Measurements from ENCODE around the gene SLC38A9. TPM values are rescaled to one million over a fixed set of nuclear protein-coding genes. Genes with fewer than 3 reads are reported as not detected.
"Not testable (repeated sequence)": the region's sequence is repeated elsewhere in the genome, so short reads cannot be mapped to it uniquely, and the experiment has no call there.

The SLC38A9 gene
- total RNA-seq, 1 donor from 2014 or later = 40.6 TPM

DNA sequence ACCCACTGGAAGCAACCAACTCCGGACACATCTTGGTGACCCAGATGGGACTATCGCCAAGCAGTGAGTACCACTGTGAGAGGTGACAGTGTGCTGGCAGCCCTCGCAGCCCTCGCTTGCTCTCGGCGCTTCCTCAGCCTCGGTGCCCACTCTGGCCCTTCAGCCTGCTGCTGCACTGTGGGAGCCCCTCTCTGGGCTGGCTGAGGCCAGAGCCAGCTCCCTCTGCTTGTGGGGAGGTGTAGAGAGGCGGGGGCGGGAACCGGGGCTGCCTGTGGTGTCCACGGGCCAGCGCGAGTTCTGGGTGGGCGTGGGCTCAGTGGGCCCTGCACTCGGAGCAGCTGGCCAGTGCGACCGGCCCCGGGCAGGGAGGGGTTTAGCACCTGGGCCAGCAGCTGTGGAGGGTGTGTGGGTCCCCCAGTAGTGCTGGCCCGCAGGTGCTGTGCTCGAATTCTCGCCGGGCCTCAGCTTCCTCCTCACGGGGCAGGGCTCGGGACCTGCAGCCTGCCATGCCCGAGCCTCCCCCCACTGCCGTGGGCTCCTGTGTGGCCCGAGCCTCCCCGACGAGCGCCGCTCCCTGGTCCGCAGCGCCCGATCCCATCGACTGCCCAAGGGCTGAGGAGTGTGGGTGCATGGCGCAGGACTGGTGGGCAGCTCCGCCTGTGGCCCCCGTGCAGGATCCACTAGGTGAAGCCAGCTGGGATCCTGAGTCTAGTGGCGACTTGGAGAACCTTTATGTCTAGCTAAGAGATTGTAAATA, 98.8 kb downstream of the SLC38A9 start:
- intact Hi-C loops (cut with micrococcal nuclease) = no loop called here

DNA sequence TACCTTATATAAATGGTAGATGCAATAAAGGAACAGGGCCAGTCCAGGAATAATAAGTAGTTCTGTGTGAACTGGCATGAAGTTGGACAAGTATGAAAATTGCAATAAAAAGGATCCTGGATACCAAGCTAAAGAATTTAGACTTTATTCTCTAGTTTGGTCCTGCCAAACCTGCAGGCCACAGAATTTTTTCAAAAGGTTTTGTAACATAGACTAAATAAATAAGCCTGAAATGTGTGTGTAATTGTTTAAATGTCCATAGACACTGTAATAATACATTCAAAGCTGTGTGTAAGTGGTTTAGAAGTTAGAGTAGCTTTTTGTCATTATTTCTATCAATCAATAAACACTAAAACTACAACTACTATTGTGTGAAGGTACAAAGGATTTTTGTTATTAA, 101.6 kb downstream of the SLC38A9 start:
- intact Hi-C loops (cut with micrococcal nuclease) = no loop called here

DNA sequence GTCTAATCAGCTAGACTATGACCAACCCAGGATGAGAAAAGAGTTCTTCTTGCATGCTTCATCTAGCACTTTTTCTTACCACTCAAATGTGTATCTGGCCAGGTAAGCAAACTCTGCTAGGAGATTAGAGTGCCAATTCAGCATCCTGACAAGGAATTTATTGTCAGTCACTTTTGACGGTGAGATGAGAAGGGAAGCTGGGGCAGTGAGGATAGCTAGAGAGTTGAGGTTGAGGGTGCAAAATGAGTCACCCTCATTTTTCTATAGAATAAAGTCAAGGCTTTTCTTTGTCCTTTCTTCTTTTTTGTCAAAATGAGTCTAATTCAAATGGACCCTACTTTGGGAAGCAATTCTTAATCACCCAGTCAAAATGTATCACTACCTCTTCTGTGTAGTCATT, 102.7 kb downstream of the SLC38A9 start:
- intact Hi-C loops (cut with micrococcal nuclease) = no loop called here

DNA sequence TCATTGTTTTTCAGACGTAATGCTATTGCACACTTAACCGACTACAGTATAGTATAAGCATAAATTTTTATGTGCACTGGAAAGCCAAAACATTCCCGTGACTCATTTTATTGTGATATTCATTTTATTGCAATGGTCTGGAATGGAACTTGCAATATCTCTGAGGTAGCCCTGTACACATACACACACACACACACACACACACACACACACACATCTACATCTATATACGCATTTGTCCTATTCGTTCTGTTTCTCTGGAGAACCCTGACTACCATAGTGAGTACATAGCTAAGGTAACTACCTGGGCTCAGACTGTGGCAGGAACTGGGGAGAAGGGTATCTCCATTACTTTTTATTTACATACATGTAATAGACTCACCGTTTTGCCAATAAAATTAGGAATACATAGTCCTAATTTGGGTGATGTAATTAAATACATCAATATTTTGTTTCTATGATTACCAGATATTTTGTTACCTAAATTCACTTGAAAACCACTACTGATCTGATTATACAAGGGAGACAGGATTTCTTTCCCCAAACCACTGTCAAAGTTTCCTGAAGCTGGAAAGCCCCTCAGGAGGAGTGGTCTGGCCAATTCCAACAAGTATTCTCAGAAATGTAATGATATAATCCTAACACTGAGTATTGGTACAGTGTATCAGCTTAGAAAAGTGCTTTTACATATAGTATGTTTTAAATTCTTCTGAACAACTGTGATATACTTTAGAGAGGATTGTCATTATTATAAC, 103.4 kb downstream of the SLC38A9 start:
- intact Hi-C loops (cut with micrococcal nuclease) = no loop called here

DNA sequence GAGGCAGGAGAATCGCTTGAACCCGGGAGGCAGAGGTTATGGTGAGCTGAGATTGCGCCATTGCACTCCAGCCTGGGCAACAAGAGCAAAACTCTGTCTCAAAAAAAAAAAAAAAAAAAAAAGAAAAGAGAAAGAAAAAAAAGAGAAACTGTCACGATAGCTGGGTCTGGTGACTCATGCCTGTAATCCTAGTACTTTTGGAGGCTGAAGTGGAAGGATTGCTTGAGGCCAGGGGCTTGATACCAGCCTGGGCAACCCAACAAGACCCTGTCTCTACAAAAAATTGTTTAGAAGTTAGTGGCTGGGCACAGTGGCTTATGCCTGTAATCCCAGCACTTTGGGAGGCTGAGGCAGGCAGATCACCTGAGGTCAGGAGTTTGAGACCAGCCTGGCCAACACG, 104.8 kb downstream of the SLC38A9 start:
- intact Hi-C loops (cut with micrococcal nuclease) = not testable (repeated sequence)

DNA sequence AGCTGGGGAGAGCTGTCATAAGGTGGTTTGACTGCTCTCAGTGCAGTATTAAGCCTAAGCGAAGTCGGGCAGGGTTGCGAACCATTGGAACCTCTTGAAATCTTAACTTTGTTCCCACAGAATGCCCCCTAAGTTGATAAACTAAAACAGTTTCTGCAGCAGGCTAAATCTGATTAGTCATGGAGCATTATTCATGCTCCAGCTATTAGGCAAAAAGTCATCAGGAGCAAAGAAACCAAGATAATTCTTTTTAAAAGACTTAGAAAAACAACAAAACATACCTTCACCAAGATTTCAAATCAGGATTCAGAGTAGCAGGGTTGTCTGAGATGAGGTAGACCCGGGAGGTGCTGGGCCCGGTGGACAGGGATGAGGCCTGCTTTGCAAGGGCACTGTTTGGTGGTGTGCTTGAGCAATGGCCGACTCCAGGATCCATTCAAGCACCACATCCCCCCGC, 107.5 kb downstream of the SLC38A9 start:
- intact Hi-C loops (cut with micrococcal nuclease) = loop anchor here (5.0 kb wide), 1 partner anchor 88 kb away; no protein-coding TSS in a partner anchor

DNA sequence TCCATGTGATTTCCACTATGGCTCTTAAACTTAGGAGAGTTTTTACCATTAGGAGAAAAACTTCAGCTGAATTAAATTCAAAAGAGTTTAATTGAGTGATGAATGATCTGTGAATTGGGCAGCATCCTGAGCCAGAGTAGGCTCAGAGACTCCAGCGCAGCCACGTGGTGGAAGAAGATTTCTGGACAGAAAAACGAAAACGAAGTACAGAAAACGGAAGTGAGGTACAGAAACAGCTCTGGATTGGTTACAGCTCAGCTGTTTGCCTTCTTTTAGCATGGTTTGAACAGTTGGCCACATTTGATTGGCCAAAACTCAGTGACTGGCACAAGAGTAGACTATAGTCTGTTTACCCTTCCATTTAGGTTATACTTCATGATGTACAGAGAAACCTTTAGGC, 108.2 kb downstream of the SLC38A9 start:
- intact Hi-C loops (cut with micrococcal nuclease) = loop anchor here (5.0 kb wide), 1 partner anchor 88 kb away; no protein-coding TSS in a partner anchor

DNA sequence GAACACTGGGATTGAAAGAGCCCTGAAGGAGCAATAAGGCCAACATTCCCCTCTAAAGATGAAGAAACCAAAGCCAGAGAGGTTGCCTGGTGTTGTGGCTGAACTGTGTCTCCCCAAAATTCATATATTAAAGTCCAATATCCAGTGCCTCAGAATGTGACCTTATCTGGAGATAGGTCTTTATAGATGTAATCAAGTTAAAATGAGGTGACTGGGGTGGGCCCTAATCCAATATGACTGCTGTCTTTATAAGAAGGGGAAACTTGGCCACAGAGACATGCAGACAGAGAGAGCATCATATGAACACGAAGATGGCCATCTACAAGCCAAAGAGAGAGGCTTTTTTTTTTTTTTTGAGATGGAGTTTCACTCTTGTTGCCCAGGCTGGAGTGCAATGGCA, 110.5 kb downstream of the SLC38A9 start:
- intact Hi-C loops (cut with micrococcal nuclease) = loop anchor here (2.0 to 5.0 kb wide), 2 partner anchors 33 to 91 kb away; no protein-coding TSS in a partner anchor

DNA sequence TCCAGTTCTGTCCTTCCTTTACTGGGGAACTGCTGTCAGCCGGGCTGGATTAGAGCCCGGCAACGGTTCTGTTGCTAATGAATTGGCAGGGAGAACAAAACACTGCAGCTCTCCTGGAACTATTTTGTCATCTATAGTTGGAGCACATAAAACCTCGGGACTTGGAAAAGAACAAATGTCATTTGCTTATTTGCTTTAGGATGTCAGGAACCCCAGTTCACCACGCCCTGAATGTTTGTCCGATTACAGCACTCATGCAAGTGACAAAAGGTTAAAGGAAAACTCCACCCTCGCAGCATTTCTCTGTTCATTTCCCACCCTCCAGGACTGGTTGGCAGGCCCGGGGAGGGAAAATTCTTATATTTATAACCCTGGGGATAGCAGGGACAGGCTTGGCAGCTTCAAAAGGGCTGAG, 110.9 kb downstream of the SLC38A9 start:
- intact Hi-C loops (cut with micrococcal nuclease) = loop anchor here (2.0 to 5.0 kb wide), 2 partner anchors 34 to 91 kb away; no protein-coding TSS in a partner anchor

DNA sequence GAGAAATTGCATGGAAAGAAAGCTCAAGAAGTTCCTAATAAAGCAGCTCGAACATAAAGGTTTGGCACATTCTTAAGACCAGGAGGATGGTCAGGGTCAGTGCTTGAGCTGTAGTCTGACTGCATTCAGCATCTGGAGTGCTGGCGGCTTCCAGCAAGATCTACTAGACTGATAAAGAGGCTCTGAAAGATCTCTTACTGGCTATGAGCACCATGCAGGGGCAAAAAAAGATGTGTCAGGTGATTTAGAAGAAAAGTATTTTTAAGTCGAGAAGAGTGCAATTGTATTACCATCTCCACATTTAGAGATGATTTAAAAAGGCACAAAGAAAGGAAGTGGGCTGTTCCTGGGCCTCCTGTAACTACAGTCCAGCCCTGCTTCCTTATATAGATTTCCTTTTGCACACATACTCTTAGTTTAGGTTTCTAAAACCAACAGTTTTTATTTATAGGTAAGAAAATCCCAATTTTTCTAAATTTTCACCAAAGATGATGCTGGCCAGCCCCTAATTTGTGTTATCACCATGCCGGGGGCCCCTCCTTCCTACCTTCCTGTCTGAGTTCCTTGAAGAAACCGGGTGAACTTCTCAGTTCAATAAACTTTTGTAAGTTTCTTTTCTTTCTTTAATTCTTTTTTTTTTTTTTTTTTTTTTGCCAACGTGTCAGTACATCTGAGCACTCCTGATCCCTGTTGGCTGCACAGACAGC, 111.5 kb downstream of the SLC38A9 start:
- intact Hi-C loops (cut with micrococcal nuclease) = loop anchor here (1.0 to 5.0 kb wide), 4 partner anchors 10 to 92 kb away; partner anchors contain the start of gene PLPP1

DNA sequence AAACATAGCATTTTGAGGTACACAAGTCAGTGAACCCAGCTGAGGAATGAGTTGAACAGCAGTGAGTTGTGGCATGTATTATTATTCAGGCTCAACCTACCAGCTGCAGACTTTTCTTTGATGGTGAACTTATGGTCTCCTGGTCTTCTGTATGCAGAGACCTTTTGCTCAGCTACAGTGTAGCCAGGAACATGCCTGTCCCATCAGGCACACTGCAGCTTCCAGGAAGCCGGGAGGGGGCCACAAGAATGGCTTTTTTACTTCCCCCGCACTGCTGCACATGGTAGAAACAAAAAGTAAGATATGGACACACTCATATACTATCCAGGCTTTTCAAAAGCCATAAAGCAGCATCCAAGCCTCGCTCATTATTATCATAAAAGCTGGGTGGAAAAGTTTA, 112.0 kb downstream of the SLC38A9 start:
- intact Hi-C loops (cut with micrococcal nuclease) = loop anchor here (1.0 to 5.0 kb wide), 4 partner anchors 10 to 92 kb away; partner anchors contain the start of gene PLPP1

DNA sequence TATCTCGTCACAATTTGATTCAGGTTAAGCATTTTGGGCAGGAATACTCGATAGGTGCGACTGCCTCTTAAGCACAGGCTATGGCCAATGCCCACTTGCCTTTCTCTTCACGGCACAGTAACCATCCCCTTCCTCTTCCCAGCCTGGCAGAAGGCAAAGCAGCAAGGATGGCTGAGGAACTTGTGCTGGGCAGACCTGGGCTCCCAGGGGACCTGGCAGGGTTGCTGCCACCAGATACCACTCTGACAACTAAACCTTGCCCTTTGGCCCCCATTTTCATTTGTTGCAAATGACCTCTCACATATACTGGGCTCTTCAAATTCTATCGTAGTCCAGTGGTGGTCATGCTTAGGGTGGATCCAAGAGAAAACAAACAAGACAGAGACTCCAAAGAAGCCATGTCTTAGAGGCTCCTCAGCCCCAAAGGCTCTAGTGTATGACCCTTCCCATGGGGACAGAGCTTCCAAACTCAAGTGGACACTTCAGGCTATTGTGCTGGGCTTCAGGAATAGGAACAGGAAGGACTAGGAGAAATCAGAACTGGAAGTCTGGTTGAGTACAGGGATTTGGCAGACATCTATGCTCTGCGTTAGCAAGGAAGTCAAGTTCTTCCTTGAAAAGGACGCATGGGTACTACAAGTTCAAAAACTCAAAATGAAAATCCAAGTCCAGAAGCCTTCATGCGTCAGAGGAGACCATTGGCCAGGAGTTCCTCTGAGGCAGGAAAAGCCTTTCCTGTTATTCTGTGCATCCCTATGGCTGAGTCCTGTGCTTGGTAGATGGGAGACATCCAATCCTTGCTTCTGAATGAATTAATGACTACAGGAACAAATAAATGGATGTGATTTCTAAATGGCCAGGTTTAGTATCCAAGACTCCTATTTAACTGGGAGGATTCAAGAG, 112.7 kb downstream of the SLC38A9 start:
- intact Hi-C loops (cut with micrococcal nuclease) = loop anchor here (1.0 to 5.0 kb wide), 4 partner anchors 9 to 93 kb away; partner anchors contain the start of gene PLPP1

DNA sequence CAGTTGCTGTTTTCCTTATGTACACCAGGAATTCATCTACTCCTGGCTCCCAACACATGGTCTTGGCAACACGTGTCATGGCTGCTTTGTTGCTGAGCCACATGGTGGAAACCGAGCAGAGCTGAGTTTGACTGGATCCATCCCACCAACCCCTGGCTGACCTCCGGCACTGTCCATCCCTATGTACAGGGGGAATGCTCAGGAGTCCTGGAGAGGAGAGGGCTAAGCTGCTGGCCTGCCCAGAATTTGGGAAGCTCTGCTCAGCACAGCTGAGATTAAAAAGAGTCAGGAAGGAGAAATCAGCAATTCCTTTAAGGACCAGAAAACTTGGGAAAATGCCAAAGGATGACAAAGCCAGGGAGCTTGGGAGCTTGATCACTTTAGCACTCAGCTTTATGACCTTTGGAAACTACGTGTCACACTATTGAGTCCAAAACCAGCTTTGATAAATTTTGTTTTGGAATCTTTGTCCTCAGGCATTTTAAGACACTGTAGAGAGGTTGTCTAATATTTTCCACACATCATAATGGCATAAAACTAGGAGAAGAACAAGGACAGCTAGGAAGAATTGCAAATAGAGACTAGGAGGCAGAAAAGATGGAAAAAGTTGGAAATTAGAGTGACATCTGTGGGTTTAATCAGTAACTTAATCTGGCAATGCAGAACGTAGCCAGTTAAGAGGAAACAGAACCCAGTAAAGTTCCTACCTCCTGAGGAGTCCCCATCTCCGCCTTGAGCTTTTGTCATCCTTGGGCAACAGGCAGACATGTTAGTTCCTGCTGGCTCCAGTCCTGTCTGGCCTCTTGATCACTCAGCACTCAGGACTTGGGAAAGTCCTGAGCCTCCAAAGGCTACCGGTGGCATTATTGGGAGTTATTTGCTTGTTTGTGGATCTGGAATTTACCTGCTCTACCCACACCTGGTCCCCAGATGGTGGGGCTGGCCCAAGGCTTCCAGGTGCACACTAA, 114.8 kb downstream of the SLC38A9 start:
- intact Hi-C loops (cut with micrococcal nuclease) = no loop called here

DNA sequence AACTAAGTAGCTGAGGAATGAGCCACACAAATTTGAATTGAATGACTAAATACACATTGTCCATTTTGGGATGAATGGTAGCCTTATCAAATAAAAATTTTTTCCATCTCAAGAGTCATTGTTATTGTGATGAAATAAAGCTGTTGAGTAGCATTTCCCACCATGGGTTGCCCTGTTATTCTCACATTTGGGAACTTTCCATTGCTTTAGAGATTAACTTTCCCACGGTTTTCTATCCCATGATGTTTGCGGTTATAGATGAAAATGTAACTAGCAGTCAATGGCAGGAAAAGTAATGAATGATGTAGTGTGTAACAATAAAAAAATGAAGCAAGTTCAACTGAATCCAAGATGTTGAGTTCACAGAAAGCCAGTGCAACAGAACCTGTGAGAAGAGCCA, 117.5 kb downstream of the SLC38A9 start:
- intact Hi-C loops (cut with micrococcal nuclease) = no loop called here

DNA sequence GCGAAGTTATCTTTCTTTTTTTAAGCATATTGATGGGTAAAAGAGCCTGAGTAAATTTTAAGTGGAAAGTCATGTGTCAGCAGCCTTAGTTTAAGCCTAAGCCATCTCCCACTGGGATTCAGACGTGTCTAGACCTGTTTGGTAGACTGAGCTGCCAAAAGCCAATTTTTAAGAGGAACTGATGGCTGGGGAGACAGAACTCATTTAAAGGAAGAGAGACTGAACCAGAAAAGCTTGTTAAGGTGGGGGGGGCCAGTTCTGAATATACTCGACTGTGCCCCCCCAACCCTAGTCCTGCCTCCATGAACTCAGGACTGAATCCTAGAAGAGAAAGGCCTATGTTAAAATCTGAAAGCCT, 119.0 kb downstream of the SLC38A9 start:
- intact Hi-C loops (cut with micrococcal nuclease) = no loop called here

DNA sequence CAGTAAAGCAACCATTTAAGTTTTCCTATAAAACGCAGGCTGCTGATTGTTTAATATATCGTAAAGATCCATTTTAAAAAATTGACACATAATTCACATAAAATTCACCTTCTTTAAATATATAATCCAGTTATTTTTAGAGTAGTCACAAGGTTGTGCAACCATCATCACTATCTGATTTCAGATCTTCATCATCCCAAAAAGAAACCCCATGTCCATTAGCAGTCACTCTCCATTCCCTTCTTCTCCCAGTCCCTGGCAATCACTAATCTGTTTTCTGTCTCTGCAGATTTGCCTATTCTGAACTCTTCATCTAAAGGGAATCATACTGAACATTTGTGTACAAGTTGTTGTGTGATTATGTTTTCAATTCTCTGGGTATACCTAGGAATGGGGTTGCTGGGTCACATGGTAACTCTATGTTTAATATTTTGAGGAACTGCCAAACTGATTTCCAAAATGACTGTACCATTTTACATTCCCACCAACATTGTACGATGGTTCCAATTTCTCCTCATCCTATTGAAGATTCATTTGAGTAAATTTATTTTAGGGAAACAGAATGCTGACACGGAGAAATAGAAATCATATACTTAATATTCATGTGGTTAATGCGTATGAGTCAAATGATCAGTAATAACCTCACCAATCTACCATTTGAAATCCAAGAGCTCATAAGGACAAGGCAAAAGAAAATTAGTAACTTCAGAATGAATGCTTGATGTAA, 119.6 kb downstream of the SLC38A9 start:
- intact Hi-C loops (cut with micrococcal nuclease) = no loop called here

DNA sequence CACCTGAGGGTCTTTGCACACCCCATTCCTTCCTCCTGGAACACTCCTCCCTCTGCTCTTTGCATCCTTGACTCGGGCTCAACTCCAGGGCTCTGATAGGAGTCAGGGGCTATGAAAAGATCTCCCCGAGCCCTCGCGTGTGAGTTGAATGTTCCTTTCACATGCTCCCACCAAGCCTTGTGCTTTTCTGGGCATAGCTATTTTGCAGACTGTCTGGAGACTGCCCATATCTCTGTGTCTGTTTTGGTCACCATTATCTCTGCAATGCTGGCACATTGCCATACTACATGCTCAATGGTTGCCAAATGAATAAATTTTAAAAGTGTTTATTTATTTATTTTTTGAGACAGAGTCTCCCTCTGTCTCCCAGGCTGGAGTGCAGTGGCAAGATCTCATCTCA, 120.4 kb downstream of the SLC38A9 start:
- intact Hi-C loops (cut with micrococcal nuclease) = no loop called here

DNA sequence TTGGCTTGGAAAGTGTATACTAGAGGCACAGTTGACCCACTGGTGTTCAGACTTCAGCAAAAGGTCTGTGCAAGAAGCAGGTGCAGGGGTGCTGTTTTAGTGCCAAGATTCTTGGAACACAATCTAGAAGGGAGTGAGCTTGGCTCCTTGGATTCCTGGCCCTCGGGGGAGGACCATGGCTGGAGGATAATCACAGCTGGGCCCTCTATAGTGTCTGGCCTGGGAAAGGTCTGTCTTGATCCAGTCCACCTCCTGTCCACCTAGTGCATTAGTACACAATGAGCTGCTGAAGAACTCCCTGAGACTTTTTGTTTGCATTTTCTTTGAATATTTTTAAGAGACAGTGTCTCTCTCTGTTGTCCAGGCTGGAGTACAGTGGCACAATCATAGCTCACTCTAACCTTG, 126.9 kb downstream of the SLC38A9 start:
- intact Hi-C loops (cut with micrococcal nuclease) = no loop called here

Data from T-helper 1 cell treated with Interleukin-12 subunit alpha and Interleukin-12 subunit beta and Interleukin-4 antibody, amounts not matched to agents 30 ng/mL and 1 ng/mL, for 36 hours (primary cell).